Activated CD4-positive, alpha-beta T cell treated with anti-CD3 and anti-CD28 coated beads, Interleukin-2, Interleukin-6, amounts not matched to agents 100 ng/mL and 50 ng/mL, durations not matched to agents 16 hours and 8 hours (primary cell): ENCODE measurements around the gene CAPN15.
A peak's percentile ranks its signal among the peaks of the same experiment; 100 is the strongest.
"Not testable (repeated sequence)": the region's sequence is repeated elsewhere in the genome, so short reads cannot be mapped to it uniquely, and the experiment has no call there.

Experiments used
- DNase-seq: peaks from one replicate; pipeline ENCODE4 v3.0.0-alpha.2; 2020

The CAPN15 gene

GRCh38 chr16:527015-527903 lies at the start of gene CAPN15:
Gene CAPN15 (plus strand): TSS chr16:527712. CDS start chr16:546839, 19,127 bp downstream.
- peak; percentile 90 for DNase-seq

DNA sequence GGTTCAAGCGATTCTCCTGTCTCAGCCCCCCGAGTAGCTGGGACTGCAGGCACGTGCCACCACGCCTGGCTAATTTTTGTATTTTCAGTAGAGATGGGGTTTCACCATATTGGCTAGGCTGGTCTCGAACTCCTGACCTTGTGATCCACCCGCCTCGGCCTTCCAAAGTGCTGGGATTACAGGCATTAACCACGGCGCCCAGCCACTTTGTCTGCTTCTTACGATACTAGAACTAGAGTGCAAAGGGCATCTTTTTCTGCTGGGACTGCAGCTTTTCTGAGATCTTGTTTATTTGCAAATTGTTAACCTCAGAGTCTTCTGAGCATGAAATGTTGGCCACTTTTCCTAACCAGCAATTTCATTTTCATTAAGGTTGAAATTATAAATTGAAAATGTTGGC lies 49.2 kb upstream of the CAPN15 start:
- DNase-seq: not testable (repeated sequence)

- DNase-seq: no peak
These were observed 44.9 kb upstream of the CAPN15 start for GRCh38 chr16:482468-483185.

GRCh38 chr16:483341-484075 lies 44.0 kb upstream of the CAPN15 start:
- DNase-seq: no peak

GRCh38 chr16:489606-490005 lies 37.9 kb upstream of the CAPN15 start:
- no peak for DNase-seq

- DNase-seq: no peak
These were observed 36.7 kb upstream of the CAPN15 start for GRCh38 chr16:490768-491167.

GRCh38 chr16:491220-491919 lies 36.1 kb upstream of the CAPN15 start:
- no peak for DNase-seq

GRCh38 chr16:492211-492875 lies 35.2 kb upstream of the CAPN15 start:
- DNase-seq: no peak

DNA sequence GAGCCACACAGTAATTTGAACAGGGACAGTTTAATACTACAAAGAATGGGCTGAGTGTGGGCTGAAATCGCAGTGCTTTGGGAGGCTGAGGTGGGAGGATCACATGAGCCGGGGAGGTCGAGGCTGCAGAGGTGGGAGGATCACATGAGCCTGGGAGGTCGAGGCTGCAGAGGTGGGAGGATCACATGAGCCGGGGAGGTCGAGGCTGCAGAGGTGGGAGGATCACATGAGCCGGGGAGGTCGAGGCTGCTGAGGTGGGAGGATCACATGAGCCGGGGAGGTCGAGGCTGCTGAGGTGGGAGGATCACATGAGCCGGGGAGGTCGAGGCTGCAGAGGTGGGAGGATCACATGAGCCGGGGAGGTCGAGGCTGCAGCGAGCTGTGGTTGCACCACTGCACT lies 32.8 kb upstream of the CAPN15 start:
- DNase-seq: not testable (repeated sequence)

GRCh38 chr16:495127-495748 lies 32.3 kb upstream of the CAPN15 start:
- DNase-seq: peak; percentile 32

DNA sequence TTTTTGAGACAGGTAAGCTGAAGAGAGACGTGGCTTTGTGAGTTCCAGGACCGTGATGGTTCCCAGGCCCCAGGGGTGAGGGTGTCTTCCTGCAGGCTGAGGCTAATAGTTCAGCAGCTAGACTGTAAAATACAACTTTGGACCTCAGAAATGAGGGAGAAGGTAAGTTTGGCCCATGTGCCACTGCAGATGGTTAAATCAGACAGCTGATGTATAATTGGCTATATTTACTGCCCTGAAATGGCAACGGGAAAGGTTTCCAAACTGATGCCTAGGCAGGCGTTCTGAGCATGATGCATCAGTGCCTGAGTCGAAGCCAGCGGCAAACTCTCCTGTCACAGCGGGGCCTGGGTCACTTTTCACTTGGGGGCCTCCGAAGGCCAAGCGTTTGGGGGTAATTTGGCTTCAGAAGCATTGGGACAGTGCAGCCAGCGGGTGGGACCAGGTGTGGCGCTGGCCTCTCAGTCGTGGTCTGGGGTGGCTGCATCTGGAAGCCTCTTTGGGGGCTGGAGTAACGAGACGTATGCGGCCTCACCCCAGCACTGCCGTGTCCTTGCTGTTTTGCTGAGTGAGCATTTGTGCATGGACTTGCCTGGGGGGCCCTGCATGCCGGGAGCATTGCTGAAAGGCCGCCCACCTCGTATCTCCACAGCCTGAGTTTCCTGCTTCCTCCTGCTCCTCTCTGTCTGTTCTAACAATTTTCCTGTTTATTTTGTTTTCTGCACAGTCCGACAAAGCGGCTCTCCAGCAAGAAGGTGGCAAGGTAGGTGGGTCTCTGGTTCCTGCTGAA lies 31.2 kb upstream of the CAPN15 start:
- DNase-seq: no peak

GRCh38 chr16:497258-497657 lies 30.3 kb upstream of the CAPN15 start:
- no peak for DNase-seq

DNA sequence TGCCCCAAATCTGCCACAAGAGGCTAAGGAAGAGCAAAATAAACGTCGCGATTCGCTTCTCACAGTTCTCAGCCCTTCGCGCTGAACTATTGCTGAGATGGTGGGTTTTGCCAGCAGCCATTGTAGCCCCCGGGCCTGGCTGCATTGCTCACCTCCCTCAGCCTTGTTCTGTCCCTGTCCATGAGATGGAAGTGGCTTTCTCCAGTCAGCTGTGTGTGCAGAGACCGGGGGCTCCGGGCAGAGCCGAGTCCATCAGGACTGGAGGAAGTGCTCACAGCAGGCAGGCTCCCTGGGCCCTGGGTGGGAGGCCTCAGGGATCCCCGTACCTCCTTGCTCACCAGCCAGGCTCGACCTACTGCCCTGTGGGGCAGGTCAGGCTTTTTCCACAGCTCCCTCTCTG lies 27.6 kb upstream of the CAPN15 start:
- no peak for DNase-seq

DNA sequence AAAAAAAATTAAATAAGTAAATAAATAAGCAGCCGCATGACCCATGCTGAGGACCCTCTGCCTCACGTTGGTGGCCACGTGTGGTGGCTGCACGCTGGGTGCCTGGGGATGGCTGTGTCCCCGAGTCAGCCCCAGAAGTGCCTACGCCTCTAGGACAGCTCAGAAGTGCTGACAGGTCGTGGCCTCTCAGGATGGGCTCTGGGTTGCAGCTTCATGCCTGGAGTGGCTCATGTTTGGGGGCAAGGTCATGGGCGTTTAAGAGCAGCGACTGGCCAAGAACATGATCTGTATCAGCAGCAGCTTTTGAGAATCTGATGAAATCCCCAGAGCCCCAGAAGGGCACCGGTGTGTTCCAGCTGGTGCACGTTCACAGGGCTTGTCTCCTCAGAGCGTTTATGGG lies 26.8 kb upstream of the CAPN15 start:
- no peak for DNase-seq

DNA sequence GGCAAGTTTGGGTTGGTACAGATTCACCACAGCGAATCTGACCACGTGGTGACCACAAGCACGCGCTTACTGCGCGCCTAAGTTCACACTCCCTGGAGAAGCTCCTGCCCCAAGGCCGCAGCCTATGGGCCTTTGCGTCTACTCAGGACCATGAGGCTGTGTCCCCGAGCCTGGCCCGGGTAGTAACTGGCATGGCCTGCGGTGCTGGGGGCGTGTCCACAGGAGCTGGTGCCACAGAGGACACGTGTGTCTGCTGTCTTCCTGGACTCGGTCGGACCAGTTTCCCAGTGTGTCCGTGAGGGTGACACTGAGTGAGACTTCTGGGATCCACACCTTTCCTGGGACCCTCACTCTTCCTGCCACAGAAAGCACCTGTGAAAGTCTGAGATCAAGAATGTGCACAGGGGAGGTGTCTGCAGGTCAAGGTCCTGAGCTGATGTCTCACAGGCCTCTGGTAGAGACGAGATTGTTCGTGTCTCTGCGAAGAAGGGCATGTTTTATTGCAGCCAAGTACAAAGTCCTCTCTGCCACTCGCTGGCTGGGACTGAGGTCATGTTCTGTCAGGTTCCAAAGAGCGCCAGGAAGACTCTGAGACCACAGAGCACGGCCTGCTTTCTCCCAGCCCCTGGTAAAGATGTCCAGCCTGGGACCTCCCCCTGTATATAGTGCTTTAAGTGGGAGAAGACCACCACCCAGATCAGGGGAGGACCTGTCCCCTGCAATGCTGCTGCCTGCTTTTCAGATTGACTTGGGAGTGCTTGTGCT lies 25.2 kb upstream of the CAPN15 start:
- no peak for DNase-seq

DNA sequence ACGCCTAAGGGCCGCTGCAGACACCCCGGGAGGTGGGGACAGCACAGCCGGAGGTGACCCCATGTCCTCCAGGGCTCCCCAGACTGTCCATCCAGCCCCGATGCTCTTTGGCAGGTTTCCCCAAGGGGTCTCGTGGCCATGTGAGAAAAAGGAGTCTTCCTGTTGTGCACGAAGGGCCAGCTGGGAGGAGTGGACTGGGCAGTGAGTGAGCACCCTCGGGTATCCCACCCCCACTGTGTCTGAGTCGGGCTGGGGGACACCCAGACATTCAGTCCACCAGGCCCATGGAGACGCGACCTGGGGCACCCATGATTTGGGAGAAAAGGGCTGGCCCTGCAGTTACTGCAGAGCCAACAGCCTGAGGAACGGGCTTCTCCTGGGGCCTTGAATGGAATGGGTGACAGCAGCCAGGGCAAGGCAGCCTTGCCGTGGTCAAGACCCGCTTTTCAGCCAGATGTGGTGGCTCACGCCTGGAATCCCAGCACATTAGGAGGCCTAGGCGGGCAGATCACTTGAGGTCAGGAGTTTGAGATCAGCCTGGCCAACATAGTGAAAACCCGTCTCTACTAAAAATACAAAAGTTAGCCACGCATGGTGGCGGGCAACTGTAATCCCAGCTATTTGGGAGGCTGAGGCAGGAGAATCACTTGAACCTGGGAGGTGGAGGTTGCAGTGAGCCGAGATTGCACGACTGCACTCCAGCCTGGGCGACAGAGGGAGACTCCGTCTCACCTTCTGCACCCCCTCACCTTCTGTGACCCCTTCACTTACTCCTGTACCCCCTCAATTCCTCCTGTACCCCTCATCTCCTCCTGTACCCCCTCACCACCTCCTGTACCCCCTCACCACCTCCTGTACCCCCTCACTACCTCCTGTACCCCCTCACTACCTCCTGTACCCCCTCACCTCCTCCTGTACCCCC lies 24.1 kb upstream of the CAPN15 start:
- DNase-seq: no peak

- DNase-seq: no peak
These were observed 21.9 kb upstream of the CAPN15 start for GRCh38 chr16:505479-506245.

- DNase-seq: no peak
These were observed 21.3 kb upstream of the CAPN15 start for GRCh38 chr16:506246-506546.
